ENCODE results near the gene TIAL1. TPM values are rescaled to one million over a fixed set of nuclear protein-coding genes. Genes with fewer than 3 reads are reported as not detected.
"Not testable (repeated sequence)": the region's sequence is repeated elsewhere in the genome, so short reads cannot be mapped to it uniquely, and the experiment has no call there.

TIAL1 gene
- total RNA-seq, 1 donor from 2014 or later = 192 TPM

GRCh38 chr10:119602241-119603095, 5.7 kb upstream of the TIAL1 start:
- peak; percentile 34 for DNase-seq (ENCODE audit: low spot score)
- Mint-ChIP-seq H3K36me3 (ENCODE audit: low read depth) (peaks cover 7% of the 10 kb centered on the region), H3K4me1 (ENCODE audit: low read depth) (peaks cover 10% of the 10 kb centered on the region), H3K27me3 (ENCODE audit: insufficient read depth) (no peaks in the 10 kb centered on the region), H3K4me3 (no peak overlapping the region), H3K27ac (no peak overlapping the region), H3K9me3 (no peaks in the 10 kb centered on the region)
- intact Hi-C loops (cut with micrococcal nuclease) = no loop called here

- no peak for DNase-seq (ENCODE audit: low spot score)
- H3K9me3 Mint-ChIP-seq = no peaks in the 10 kb centered on the region
- peaks cover 25% of the 10 kb centered on the region for H3K36me3 Mint-ChIP-seq (ENCODE audit: low read depth)
- no peak overlapping the region for H3K27ac Mint-ChIP-seq
- intact Hi-C loops (cut with micrococcal nuclease) = loop anchor here (5.0 kb wide), 1 partner anchor 101 kb away; no protein-coding TSS in a partner anchor
- H3K4me3 Mint-ChIP-seq = peak overlapping the region; percentile 4
- H3K4me1 Mint-ChIP-seq (ENCODE audit: low read depth) = peaks cover 35% of the 10 kb centered on the region
- no peaks in the 10 kb centered on the region for H3K27me3 Mint-ChIP-seq (ENCODE audit: insufficient read depth)
These were observed 1.6 kb upstream of the TIAL1 start for GRCh38 chr10:119598397-119598796.

- no peaks in the 10 kb centered on the region for H3K27me3 Mint-ChIP-seq (ENCODE audit: insufficient read depth)
- H3K4me3 Mint-ChIP-seq = peak overlapping the region; percentile 91
- peaks cover 43% of the 10 kb centered on the region for H3K4me1 Mint-ChIP-seq (ENCODE audit: low read depth)
- no peak for DNase-seq (ENCODE audit: low spot score)
- H3K36me3 Mint-ChIP-seq (ENCODE audit: low read depth) = peaks cover 28% of the 10 kb centered on the region
- H3K9me3 Mint-ChIP-seq = no peaks in the 10 kb centered on the region
- intact Hi-C loops (cut with micrococcal nuclease) = loop anchor here (1.0 to 5.0 kb wide), 12 partner anchors 54 to 842 kb away; partner anchors contain the start of genes BAG3, EIF3A, GRK5 and PRDX3
- H3K27ac Mint-ChIP-seq = peak overlapping the region; percentile 90
These were observed 832 bp upstream of the TIAL1 start for GRCh38 chr10:119597405-119598186.

- no peaks in the 10 kb centered on the region for H3K27me3 Mint-ChIP-seq (ENCODE audit: insufficient read depth)
- H3K4me3 Mint-ChIP-seq = peak overlapping the region; percentile 91
- no peaks in the 10 kb centered on the region for H3K9me3 Mint-ChIP-seq
- peaks cover 35% of the 10 kb centered on the region for H3K36me3 Mint-ChIP-seq (ENCODE audit: low read depth)
- H3K27ac Mint-ChIP-seq = peak overlapping the region; percentile 98
- DNase-seq (ENCODE audit: low spot score) = peak; percentile 37
- intact Hi-C loops (cut with micrococcal nuclease) = loop anchor here (1.0 to 5.0 kb wide), 9 partner anchors 21 to 417 kb away; partner anchors contain the start of genes GRK5, PRDX3 and SEC23IP
- peaks cover 55% of the 10 kb centered on the region for H3K4me1 Mint-ChIP-seq (ENCODE audit: low read depth)
These were observed 868 bp downstream of the TIAL1 start for GRCh38 chr10:119595676-119596515.

- no peaks in the 10 kb centered on the region for H3K9me3 Mint-ChIP-seq
- DNase-seq (ENCODE audit: low spot score) = no peak
These were observed 1.6 kb downstream of the TIAL1 start for GRCh38 chr10:119595134-119595675.

GRCh38 chr10:119588071-119588470, 8.7 kb downstream of the TIAL1 start:
- DNase-seq (ENCODE audit: low spot score) = no peak
- no peak overlapping the region for H3K27ac Mint-ChIP-seq
- intact Hi-C loops (cut with micrococcal nuclease) = no loop called here
- H3K4me1 Mint-ChIP-seq (ENCODE audit: low read depth) = peaks cover 25% of the 10 kb centered on the region
- no peak overlapping the region for H3K4me3 Mint-ChIP-seq
- H3K36me3 Mint-ChIP-seq (ENCODE audit: low read depth) = peaks cover 18% of the 10 kb centered on the region
- no peaks in the 10 kb centered on the region for H3K9me3 Mint-ChIP-seq
- no peaks in the 10 kb centered on the region for H3K27me3 Mint-ChIP-seq (ENCODE audit: insufficient read depth)

More at GRCh38 chr10:119595134-119595675, 1.6 kb downstream of the TIAL1 start:
- H3K4me1 Mint-ChIP-seq (ENCODE audit: low read depth) = peaks cover 55% of the 10 kb centered on the region
- peaks cover 35% of the 10 kb centered on the region for H3K36me3 Mint-ChIP-seq (ENCODE audit: low read depth)
- H3K27ac Mint-ChIP-seq = peak overlapping the region; percentile 98
- peak overlapping the region; percentile 91 for H3K4me3 Mint-ChIP-seq
- no peaks in the 10 kb centered on the region for H3K27me3 Mint-ChIP-seq (ENCODE audit: insufficient read depth)
- intact Hi-C loops (cut with micrococcal nuclease) = loop anchor here (1.0 to 5.0 kb wide), 3 partner anchors 20 to 130 kb away; no protein-coding TSS in a partner anchor

- H3K36me3 Mint-ChIP-seq (ENCODE audit: low read depth) = peaks cover 41% of the 10 kb centered on the region
- H3K9me3 Mint-ChIP-seq = no peaks in the 10 kb centered on the region
- intact Hi-C loops (cut with micrococcal nuclease) = no loop called here
- H3K27ac Mint-ChIP-seq = no peak overlapping the region
- H3K4me3 Mint-ChIP-seq = no peak overlapping the region
- H3K27me3 Mint-ChIP-seq (ENCODE audit: insufficient read depth) = no peaks in the 10 kb centered on the region
- DNase-seq (ENCODE audit: low spot score) = no peak
- H3K4me1 Mint-ChIP-seq (ENCODE audit: low read depth) = peaks cover 34% of the 10 kb centered on the region
These were observed 18.4 kb downstream of the TIAL1 start for GRCh38 chr10:119578355-119578754.

GRCh38 chr10:119575991-119576390, 20.8 kb downstream of the TIAL1 start:
- Mint-ChIP-seq H3K27ac (no peak overlapping the region), H3K36me3 (ENCODE audit: low read depth) (peaks cover 36% of the 10 kb centered on the region), H3K27me3 (ENCODE audit: insufficient read depth) (no peaks in the 10 kb centered on the region), H3K9me3 (no peaks in the 10 kb centered on the region), H3K4me1 (ENCODE audit: low read depth) (peaks cover 28% of the 10 kb centered on the region), H3K4me3 (no peak overlapping the region)
- intact Hi-C loops (cut with micrococcal nuclease) = loop anchor here (2.0 kb wide), 1 partner anchor 19 kb away; no protein-coding TSS in a partner anchor
- no peak for DNase-seq (ENCODE audit: low spot score)

- peak overlapping the region; percentile 40 for H3K4me3 Mint-ChIP-seq
- peak overlapping the region; percentile 78 for H3K27ac Mint-ChIP-seq
- peak; percentile 20 for DNase-seq (ENCODE audit: low spot score)
- intact Hi-C loops (cut with micrococcal nuclease) = loop anchor here (2.0 kb wide), 1 partner anchor 19 kb away; no protein-coding TSS in a partner anchor
- H3K27me3 Mint-ChIP-seq (ENCODE audit: insufficient read depth) = no peaks in the 10 kb centered on the region
- peaks cover 36% of the 10 kb centered on the region for H3K36me3 Mint-ChIP-seq (ENCODE audit: low read depth)
- peaks cover 28% of the 10 kb centered on the region for H3K4me1 Mint-ChIP-seq (ENCODE audit: low read depth)
- H3K9me3 Mint-ChIP-seq = no peaks in the 10 kb centered on the region
These were observed 21.3 kb downstream of the TIAL1 start for GRCh38 chr10:119575506-119575905.

GRCh38 chr10:119567978-119568377, 28.8 kb downstream of the TIAL1 start:
- Mint-ChIP-seq H3K27me3 (ENCODE audit: insufficient read depth) (no peaks in the 10 kb centered on the region), H3K36me3 (ENCODE audit: low read depth) (peaks cover 3% of the 10 kb centered on the region), H3K9me3 (no peaks in the 10 kb centered on the region), H3K4me1 (ENCODE audit: low read depth) (no peaks in the 10 kb centered on the region), H3K27ac (no peak overlapping the region), H3K4me3 (no peak overlapping the region)
- intact Hi-C loops (cut with micrococcal nuclease) = no loop called here
- DNase-seq (ENCODE audit: low spot score) = no peak

GRCh38 chr10:119562097-119562496, 34.7 kb downstream of the TIAL1 start:
- Mint-ChIP-seq H3K4me3 (no peak overlapping the region), H3K27ac (no peak overlapping the region), H3K36me3 (ENCODE audit: low read depth) (no peaks in the 10 kb centered on the region), H3K4me1 (ENCODE audit: low read depth) (no peaks in the 10 kb centered on the region), H3K9me3 (no peaks in the 10 kb centered on the region), H3K27me3 (ENCODE audit: insufficient read depth) (peaks cover 4% of the 10 kb centered on the region)
- intact Hi-C loops (cut with micrococcal nuclease) = no loop called here
- DNase-seq (ENCODE audit: low spot score) = no peak

- H3K36me3 Mint-ChIP-seq (ENCODE audit: low read depth); H3K4me1 Mint-ChIP-seq (ENCODE audit: low read depth); H3K27ac Mint-ChIP-seq; H3K9me3 Mint-ChIP-seq; DNase-seq (ENCODE audit: low spot score); H3K4me3 Mint-ChIP-seq; intact Hi-C loops (cut with micrococcal nuclease); H3K27me3 Mint-ChIP-seq (ENCODE audit: insufficient read depth): not testable (repeated sequence)
These were observed 37.3 kb downstream of the TIAL1 start for GRCh38 chr10:119559511-119559910.

Data from activated T-helper 1 cell treated with anti-CD3 and anti-CD28 coated beads, Interleukin-12 subunit alpha, Interleukin-12 subunit beta, Interleukin-2, Interleukin-4 antibody, amounts not matched to agents 30 ng/mL and 10 ng/mL and 1 ng/mL, durations not matched to agents 14 hours and 24 hours and 36 hours (primary cell).